ENCODE data around the gene ZDHHC11.
"Not testable (repeated sequence)": the region's sequence is repeated elsewhere in the genome, so short reads cannot be mapped to it uniquely, and the experiment has no call there.

DNA sequence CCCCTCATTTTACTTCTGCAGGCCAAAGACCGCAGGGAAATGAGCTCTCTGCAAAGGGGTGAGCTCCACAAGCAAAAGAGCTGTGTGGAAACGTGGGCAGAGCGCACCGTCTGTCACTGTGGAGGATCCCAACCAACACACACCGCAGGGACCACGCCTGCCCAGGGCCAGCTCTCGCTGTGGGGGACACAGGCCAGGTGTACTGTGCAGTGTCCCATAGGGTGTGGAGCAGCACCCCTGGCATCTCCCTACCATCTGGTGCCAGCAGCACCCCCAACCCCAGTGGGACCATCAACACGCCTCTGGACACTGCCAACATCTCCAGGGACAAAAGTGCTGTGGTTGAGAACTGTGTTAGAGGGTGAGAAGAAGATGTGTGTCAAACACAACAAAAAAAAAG lies 27.9 kb upstream of the ZDHHC11 start:
- TF ChIP-seq, protein P1, sequence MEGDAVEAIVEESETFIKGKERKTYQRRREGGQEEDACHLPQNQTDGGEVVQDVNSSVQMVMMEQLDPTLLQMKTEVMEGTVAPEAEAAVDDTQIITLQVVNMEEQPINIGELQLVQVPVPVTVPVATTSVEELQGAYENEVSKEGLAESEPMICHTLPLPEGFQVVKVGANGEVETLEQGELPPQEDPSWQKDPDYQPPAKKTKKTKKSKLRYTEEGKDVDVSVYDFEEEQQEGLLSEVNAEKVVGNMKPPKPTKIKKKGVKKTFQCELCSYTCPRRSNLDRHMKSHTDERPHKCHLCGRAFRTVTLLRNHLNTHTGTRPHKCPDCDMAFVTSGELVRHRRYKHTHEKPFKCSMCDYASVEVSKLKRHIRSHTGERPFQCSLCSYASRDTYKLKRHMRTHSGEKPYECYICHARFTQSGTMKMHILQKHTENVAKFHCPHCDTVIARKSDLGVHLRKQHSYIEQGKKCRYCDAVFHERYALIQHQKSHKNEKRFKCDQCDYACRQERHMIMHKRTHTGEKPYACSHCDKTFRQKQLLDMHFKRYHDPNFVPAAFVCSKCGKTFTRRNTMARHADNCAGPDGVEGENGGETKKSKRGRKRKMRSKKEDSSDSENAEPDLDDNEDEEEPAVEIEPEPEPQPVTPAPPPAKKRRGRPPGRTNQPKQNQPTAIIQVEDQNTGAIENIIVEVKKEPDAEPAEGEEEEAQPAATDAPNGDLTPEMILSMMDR (IDR thresholded peaks at IDR 0.05), result not testable (repeated sequence)
- not testable (repeated sequence) for TF ChIP-seq POLR2AphosphoS5 (IDR thresholded peaks at IDR 0.05); POLR2A (IDR thresholded peaks at IDR 0.05; ENCODE audit: low read depth)

Data from esophagus muscularis mucosa (tissue), 3 donors.